Progenitor cell of endocrine pancreas (in vitro differentiated cells): ENCODE measurements around the gene TEX19. TPM values are rescaled to one million over a fixed set of nuclear protein-coding genes. Genes with fewer than 3 reads are reported as not detected.

Source experiments
- DNase-seq: peaks from one replicate; pipeline ENCODE4 v3.0.0; 2021; ENCODE audit warnings: low spot score; ENCODE audit not compliant: unreplicated experiment
- H3K27ac Mint-ChIP-seq: 2 replicates; pipeline ENCODE4 v1.8.0; 2021; ENCODE audit warnings: mild to moderate bottlenecking, moderate library complexity, mixed read lengths
- H3K27me3 Mint-ChIP-seq: 2 replicates; pipeline ENCODE4 v1.8.0; 2021; ENCODE audit warnings: mixed read lengths
- H3K36me3 Mint-ChIP-seq: 2 replicates; pipeline ENCODE4 v1.8.0; 2022; ENCODE audit warnings: mixed read lengths; ENCODE audit not compliant: insufficient read depth
- H3K4me1 Mint-ChIP-seq: 2 replicates; pipeline ENCODE4 v1.8.0; 2021; ENCODE audit warnings: low read depth, mixed read lengths
- H3K4me3 Mint-ChIP-seq: 2 replicates; pipeline ENCODE4 v1.8.0; 2021; ENCODE audit warnings: low read depth, mild to moderate bottlenecking, moderate library complexity, mixed read lengths
- H3K9me3 Mint-ChIP-seq: 2 replicates; pipeline ENCODE4 v1.8.0; 2021; ENCODE audit warnings: low read depth, mixed read lengths
- total RNA-seq: library from RNA; stranded (reverse); gene quantifications from 2 replicates; pipeline ENCODE4 v1.2.1, GENCODE V29; 2021
- TF ChIP-seq, protein P1 (sequence below): fragments of 200-600 bp; sonication (generic); IDR thresholded peaks from one replicate; pipeline ENCODE4 v1.5.0; 2021; ENCODE audit warnings: antibody characterized with exemption, mild to moderate bottlenecking; ENCODE audit not compliant: unreplicated experiment

Gene TEX19
- total RNA-seq, 1 donor from 2014 or later = not detected

DNA sequence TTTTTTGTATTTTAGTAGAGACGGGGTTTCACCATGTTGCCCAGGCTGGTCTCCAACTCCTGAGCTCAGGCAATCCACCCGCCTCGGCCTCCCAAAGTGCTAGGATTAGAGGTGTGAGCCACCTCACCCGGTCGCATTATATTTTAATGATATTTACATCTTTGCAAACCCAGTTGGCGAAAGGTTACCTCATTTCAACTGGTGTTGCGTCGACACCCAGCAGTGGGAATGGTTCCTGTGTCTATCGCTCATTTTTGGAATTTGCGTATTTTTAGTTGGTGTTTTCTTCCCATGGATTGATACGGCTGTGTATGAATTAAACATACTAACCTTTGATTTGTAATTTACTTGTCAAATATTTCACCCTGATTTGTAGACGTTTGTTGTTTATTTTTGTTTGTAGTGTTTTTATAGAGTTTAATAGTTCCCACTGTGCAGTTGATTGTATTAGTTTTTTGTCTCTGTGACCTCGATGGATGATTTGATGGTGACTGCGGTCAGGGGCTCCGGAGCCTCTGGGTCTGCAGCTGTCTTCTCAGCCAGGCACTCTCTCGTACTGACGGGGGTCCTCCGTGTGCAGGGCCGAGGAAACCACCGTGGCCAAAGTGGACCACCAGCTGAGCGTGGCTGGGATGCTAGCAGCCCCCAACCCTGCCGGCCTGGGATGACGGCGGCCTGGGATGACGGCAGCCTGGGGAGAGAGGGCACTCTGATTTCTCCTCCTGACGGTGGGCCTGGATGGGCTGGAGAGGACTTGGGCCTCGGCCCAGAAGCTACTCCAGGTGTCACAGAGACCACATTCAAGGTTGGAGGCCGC, 45.6 kb upstream of the TEX19 start:
- H3K9me3 Mint-ChIP-seq = no peaks in the 10 kb centered on the region
- H3K27me3 Mint-ChIP-seq = peaks cover 14% of the 10 kb centered on the region
- no peak overlapping the region for H3K4me3 Mint-ChIP-seq
- no peak for DNase-seq
- no peak overlapping the region for H3K27ac Mint-ChIP-seq
- H3K36me3 Mint-ChIP-seq = no peaks in the 10 kb centered on the region
- peaks cover 7% of the 10 kb centered on the region for H3K4me1 Mint-ChIP-seq
- TF ChIP-seq, protein P1, sequence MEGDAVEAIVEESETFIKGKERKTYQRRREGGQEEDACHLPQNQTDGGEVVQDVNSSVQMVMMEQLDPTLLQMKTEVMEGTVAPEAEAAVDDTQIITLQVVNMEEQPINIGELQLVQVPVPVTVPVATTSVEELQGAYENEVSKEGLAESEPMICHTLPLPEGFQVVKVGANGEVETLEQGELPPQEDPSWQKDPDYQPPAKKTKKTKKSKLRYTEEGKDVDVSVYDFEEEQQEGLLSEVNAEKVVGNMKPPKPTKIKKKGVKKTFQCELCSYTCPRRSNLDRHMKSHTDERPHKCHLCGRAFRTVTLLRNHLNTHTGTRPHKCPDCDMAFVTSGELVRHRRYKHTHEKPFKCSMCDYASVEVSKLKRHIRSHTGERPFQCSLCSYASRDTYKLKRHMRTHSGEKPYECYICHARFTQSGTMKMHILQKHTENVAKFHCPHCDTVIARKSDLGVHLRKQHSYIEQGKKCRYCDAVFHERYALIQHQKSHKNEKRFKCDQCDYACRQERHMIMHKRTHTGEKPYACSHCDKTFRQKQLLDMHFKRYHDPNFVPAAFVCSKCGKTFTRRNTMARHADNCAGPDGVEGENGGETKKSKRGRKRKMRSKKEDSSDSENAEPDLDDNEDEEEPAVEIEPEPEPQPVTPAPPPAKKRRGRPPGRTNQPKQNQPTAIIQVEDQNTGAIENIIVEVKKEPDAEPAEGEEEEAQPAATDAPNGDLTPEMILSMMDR = no peak

DNA sequence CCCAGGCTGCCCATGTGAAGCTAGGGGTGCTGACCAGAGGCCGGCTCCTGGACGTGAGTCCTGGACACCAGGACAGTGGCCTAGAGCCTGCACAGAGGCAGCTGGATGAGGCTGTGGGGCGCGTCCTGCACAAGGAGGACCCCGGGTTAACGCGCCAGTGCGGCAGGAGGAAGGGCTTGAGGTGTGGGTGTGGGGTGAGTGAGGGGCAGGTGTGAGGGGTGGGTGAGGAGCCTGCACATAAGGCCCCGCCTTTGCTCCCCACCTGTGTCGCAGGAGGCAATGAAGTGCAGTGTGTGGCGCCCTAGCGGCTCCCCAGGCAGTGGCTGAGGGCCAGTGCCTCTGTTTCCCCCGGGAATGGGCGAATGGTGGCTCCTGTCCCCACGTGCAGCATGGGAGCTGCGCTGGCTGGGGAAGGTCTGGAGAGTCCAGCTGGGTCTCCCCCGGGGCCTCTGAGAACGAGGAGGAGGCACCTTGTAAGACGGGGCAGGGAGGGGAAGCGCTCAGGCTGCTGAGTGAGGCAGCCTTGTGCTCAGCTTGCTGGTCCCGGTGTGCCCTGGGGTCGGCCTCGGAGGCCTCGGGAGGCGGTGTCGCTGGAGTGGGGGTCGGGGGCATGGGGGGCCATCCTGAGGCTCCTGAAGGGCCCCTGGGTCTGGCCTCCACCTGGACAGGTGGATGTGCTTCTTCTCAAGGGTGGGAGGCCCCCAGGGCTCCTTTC, 44.9 kb upstream of the TEX19 start:
- Mint-ChIP-seq H3K27ac (no peak overlapping the region), H3K27me3 (peaks cover 8% of the 10 kb centered on the region), H3K9me3 (no peaks in the 10 kb centered on the region), H3K4me1 (peaks cover 7% of the 10 kb centered on the region), H3K36me3 (no peaks in the 10 kb centered on the region), H3K4me3 (no peak overlapping the region)
- no peak for DNase-seq
- TF ChIP-seq, protein P1 = no peak

DNA sequence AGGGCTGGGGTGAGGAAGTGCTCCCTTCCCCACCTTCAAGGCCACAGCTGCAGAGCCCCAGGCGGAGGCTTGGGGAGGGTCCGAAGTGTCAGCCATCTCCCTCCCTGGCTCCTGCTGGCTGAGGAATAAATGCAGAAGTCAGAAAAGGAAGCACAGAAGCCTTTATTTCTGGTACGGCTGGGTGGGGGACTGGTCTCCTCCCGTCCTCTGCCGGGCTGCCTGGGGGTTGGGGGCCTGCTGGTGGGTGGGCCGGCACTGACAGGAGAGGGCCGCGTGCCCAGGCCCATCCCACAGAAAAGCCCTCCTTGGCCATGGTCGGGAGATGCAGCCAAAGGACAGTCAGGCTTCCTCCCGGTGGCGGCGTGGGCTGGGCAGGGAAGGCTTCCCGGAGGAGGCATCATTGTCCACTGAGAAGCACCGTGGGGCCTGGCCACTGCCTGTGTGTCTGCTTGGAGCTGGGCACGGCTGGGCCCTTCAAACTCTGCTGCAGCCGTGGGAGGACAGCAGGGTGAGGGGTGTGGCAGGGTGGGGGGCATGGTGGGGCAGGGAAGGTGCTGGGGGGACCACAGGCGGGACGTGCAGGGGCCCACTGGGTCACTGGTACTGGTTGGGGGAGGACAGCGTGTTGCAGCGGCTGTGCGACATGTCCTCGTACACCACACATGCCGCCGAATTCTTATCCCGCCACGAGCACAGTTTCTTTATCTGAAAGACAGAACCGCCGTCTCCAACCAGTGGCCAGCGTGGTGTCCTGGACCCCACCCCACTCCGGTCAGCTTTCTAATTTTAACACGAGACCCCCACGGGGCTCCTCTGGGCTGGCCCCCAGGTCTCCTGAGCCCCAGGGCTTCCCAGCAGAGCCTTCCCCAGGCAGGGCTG, 44.1 kb upstream of the TEX19 start:
- Mint-ChIP-seq H3K4me1 (peaks cover 7% of the 10 kb centered on the region), H3K9me3 (no peaks in the 10 kb centered on the region), H3K27me3 (peaks cover 6% of the 10 kb centered on the region), H3K4me3 (no peak overlapping the region), H3K27ac (no peak overlapping the region), H3K36me3 (no peaks in the 10 kb centered on the region)
- TF ChIP-seq, protein P1 = no peak
- no peak for DNase-seq

DNA sequence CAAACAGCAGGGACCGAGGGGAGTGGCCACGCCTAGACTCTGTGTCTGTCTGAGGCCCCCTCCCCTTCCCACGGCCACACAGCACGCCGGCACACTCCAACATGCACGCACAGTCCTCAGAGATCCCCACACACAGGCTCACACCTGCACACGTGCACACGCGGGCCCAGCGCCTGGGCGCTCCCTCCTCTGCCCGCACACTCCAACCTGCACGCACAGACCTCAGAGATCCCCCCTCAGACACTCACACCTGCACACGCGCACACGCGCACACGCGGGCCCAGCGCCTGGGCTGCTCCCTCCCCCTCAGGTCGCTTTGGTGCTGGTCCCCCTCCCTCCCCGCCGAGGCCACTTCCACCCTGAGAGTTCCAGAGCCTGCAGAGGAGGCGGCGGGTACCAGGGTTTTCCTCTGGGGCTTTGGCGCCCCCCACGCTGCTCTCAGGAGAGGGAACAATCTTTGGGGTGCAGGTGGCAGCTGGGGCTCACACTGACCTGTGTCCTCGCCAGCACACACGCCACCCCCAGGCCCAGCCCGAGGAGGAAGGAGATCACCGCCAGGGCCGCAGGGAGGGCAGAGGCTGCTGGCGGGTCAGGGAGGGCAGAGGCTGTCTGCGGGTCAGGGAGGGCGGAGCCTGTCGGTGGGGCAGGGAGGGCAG, 43.2 kb upstream of the TEX19 start:
- DNase-seq = no peak

More for the DNA sequence above, 43.2 kb upstream of the TEX19 start:
- TF ChIP-seq, protein P1 = no peak
- H3K4me3 Mint-ChIP-seq = no peak overlapping the region
- H3K4me1 Mint-ChIP-seq = peaks cover 4% of the 10 kb centered on the region
- no peaks in the 10 kb centered on the region for H3K9me3 Mint-ChIP-seq
- H3K27me3 Mint-ChIP-seq = peaks cover 3% of the 10 kb centered on the region
- H3K27ac Mint-ChIP-seq = no peak overlapping the region
- H3K36me3 Mint-ChIP-seq = no peaks in the 10 kb centered on the region
